ENCODE measurements around the gene JOSD2.

The JOSD2 gene

GRCh38 chr19:50551034-50551714, 40.2 kb upstream of the JOSD2 start:
- Histone ChIP-seq H3K4me1 (peaks cover 4% of the 10 kb centered on the region; the same call in 1 of the 2 replicates), H3K4me3 (no peak overlapping the region), H3K9me3 (no peaks in the 10 kb centered on the region), H3K36me3 (replicated peaks) (no peaks in the 10 kb centered on the region), H3K27me3 (ENCODE audit: low read depth) (peaks cover 19% of the 10 kb centered on the region)
- DNase-seq (ENCODE audit: low spot score in 2 of 2): no peak
- in situ Hi-C loops (cut with MboI; ENCODE audit: low sequenced_read_pairs): no loop called here

- Histone ChIP-seq H3K36me3 (replicated peaks) (no peaks in the 10 kb centered on the region), H3K4me3 (no peak overlapping the region), H3K27me3 (ENCODE audit: low read depth) (peaks cover 19% of the 10 kb centered on the region), H3K9me3 (no peaks in the 10 kb centered on the region), H3K4me1 (no peaks in the 10 kb centered on the region)
- no peak for DNase-seq (ENCODE audit: low spot score in 2 of 2)
- in situ Hi-C loops (cut with MboI; ENCODE audit: low sequenced_read_pairs): no loop called here
These were observed 39.6 kb upstream of the JOSD2 start for GRCh38 chr19:50550594-50550966.

- DNase-seq (ENCODE audit: low spot score in 2 of 2): no peak
- Histone ChIP-seq H3K27me3 (ENCODE audit: low read depth) (peaks cover 19% of the 10 kb centered on the region), H3K4me3 (no peak overlapping the region)
These were observed 39.1 kb upstream of the JOSD2 start for GRCh38 chr19:50549927-50550593.

GRCh38 chr19:50549059-50549926, 38.3 kb upstream of the JOSD2 start:
- no peaks in the 10 kb centered on the region for H3K4me1 ChIP-seq
- no peaks in the 10 kb centered on the region for H3K9me3 ChIP-seq
- no peaks in the 10 kb centered on the region for H3K36me3 ChIP-seq (replicated peaks)
- DNase-seq (ENCODE audit: low spot score in 2 of 2): no peak
- H3K27me3 ChIP-seq (ENCODE audit: low read depth): peaks cover 19% of the 10 kb centered on the region
- in situ Hi-C loops (cut with MboI; ENCODE audit: low sequenced_read_pairs): no loop called here
- no peak overlapping the region for H3K4me3 ChIP-seq

More at GRCh38 chr19:50549927-50550593, 39.1 kb upstream of the JOSD2 start:
- Histone ChIP-seq H3K36me3 (replicated peaks) (no peaks in the 10 kb centered on the region), H3K9me3 (no peaks in the 10 kb centered on the region), H3K4me1 (no peaks in the 10 kb centered on the region)
- in situ Hi-C loops (cut with MboI; ENCODE audit: low sequenced_read_pairs): no loop called here

GRCh38 chr19:50548191-50549058, 37.4 kb upstream of the JOSD2 start:
- no peaks in the 10 kb centered on the region for H3K9me3 ChIP-seq
- peaks cover 19% of the 10 kb centered on the region for H3K27me3 ChIP-seq (ENCODE audit: low read depth)
- in situ Hi-C loops (cut with MboI; ENCODE audit: low sequenced_read_pairs): no loop called here
- no peak for DNase-seq (ENCODE audit: low spot score in 2 of 2)
- H3K4me1 ChIP-seq: no peaks in the 10 kb centered on the region
- no peaks in the 10 kb centered on the region for H3K36me3 ChIP-seq (replicated peaks)
- no peak overlapping the region for H3K4me3 ChIP-seq

- no peaks in the 10 kb centered on the region for H3K4me1 ChIP-seq
- no peak overlapping the region for H3K4me3 ChIP-seq
- H3K36me3 ChIP-seq (replicated peaks): no peaks in the 10 kb centered on the region
- no peak for DNase-seq (ENCODE audit: low spot score in 2 of 2)
- in situ Hi-C loops (cut with MboI; ENCODE audit: low sequenced_read_pairs): no loop called here
- peaks cover 19% of the 10 kb centered on the region for H3K27me3 ChIP-seq (ENCODE audit: low read depth)
- no peaks in the 10 kb centered on the region for H3K9me3 ChIP-seq
These were observed 36.6 kb upstream of the JOSD2 start for GRCh38 chr19:50547385-50548190.

GRCh38 chr19:50546527-50547221, 35.7 kb upstream of the JOSD2 start:
- peaks cover 16% of the 10 kb centered on the region for H3K27me3 ChIP-seq (ENCODE audit: low read depth)

GRCh38 chr19:50542943-50543342, 32.0 kb upstream of the JOSD2 start:
- Histone ChIP-seq H3K27me3 (ENCODE audit: low read depth) (no peaks in the 10 kb centered on the region), H3K36me3 (replicated peaks) (no peaks in the 10 kb centered on the region), H3K9me3 (no peaks in the 10 kb centered on the region), H3K4me3 (no peak overlapping the region), H3K4me1 (no peaks in the 10 kb centered on the region)
- DNase-seq (ENCODE audit: low spot score in 2 of 2): no peak
- in situ Hi-C loops (cut with MboI; ENCODE audit: low sequenced_read_pairs): no loop called here

More at GRCh38 chr19:50546527-50547221, 35.7 kb upstream of the JOSD2 start:
- H3K36me3 ChIP-seq (replicated peaks): no peaks in the 10 kb centered on the region
- H3K4me1 ChIP-seq: no peaks in the 10 kb centered on the region
- H3K4me3 ChIP-seq: no peak overlapping the region
- in situ Hi-C loops (cut with MboI; ENCODE audit: low sequenced_read_pairs): no loop called here
- H3K9me3 ChIP-seq: no peaks in the 10 kb centered on the region
- no peak for DNase-seq (ENCODE audit: low spot score in 2 of 2)

GRCh38 chr19:50537769-50538230, 26.8 kb upstream of the JOSD2 start:
- Histone ChIP-seq H3K4me3 (no peak overlapping the region), H3K9me3 (peaks cover 1% of the 10 kb centered on the region), H3K27me3 (ENCODE audit: low read depth) (no peaks in the 10 kb centered on the region), H3K36me3 (replicated peaks) (no peaks in the 10 kb centered on the region), H3K4me1 (no peaks in the 10 kb centered on the region)
- DNase-seq (ENCODE audit: low spot score in 2 of 2): peak; percentile 71 to 94
- in situ Hi-C loops (cut with MboI; ENCODE audit: low sequenced_read_pairs): loop anchor here (5.0 to 10.0 kb wide), 2 partner anchors 240 to 377 kb away; partner anchors contain the start of gene KLK4

- no peak for DNase-seq (ENCODE audit: low spot score in 2 of 2)
- no peaks in the 10 kb centered on the region for H3K36me3 ChIP-seq (replicated peaks)
- no peaks in the 10 kb centered on the region for H3K4me1 ChIP-seq
- in situ Hi-C loops (cut with MboI; ENCODE audit: low sequenced_read_pairs): loop anchor here (5.0 to 10.0 kb wide), 2 partner anchors 240 to 378 kb away; partner anchors contain the start of gene KLK4
- peaks cover 5% of the 10 kb centered on the region for H3K9me3 ChIP-seq
- H3K4me3 ChIP-seq: no peak overlapping the region
- no peaks in the 10 kb centered on the region for H3K27me3 ChIP-seq (ENCODE audit: low read depth)
These were observed 26.3 kb upstream of the JOSD2 start for GRCh38 chr19:50537306-50537685.

GRCh38 chr19:50536662-50537305, 25.8 kb upstream of the JOSD2 start:
- in situ Hi-C loops (cut with MboI; ENCODE audit: low sequenced_read_pairs): loop anchor here (5.0 to 10.0 kb wide), 2 partner anchors 241 to 378 kb away; partner anchors contain the start of gene KLK4
- H3K4me3 ChIP-seq: no peak overlapping the region
- no peak for DNase-seq (ENCODE audit: low spot score in 2 of 2)
- H3K27me3 ChIP-seq (ENCODE audit: low read depth): no peaks in the 10 kb centered on the region
- peaks cover 5% of the 10 kb centered on the region for H3K9me3 ChIP-seq
- H3K4me1 ChIP-seq: no peaks in the 10 kb centered on the region
- no peaks in the 10 kb centered on the region for H3K36me3 ChIP-seq (replicated peaks)

Data from HAP-1 (cell line).